WERI-Rb-1 (cell line): ENCODE data around the gene CSF1R.

Experiments
- DNase-seq: peaks from one replicate; pipeline ENCODE4 v3.0.0-alpha.2; 2020
- H3K27ac ChIP-seq: fragments of 250-450 bp; sonication (Bioruptor Pico); 2 replicates; pipeline ENCODE4 v1.5.1; 2020; ENCODE audit warnings: mild to moderate bottlenecking, moderate library complexity
- H3K27me3 ChIP-seq: fragments of 250-450 bp; sonication (Bioruptor Pico); 2 replicates; pipeline ENCODE4 v1.5.1; 2021; ENCODE audit warnings: mild to moderate bottlenecking, low read depth, moderate library complexity; ENCODE audit not compliant: insufficient read depth, severe bottlenecking
- H3K36me3 ChIP-seq: fragments of 250-450 bp; sonication (Bioruptor Pico); 2 replicates; pipeline ENCODE4 v1.5.1; 2020; ENCODE audit warnings: mild to moderate bottlenecking, moderate library complexity
- H3K4me3 ChIP-seq: 2 replicates; pipeline ENCODE4 v1.5.1; 2011; ENCODE audit warnings: low read depth, mild to moderate bottlenecking, control low read depth, low read length
- H3K9me3 ChIP-seq: fragments of 250-450 bp; sonication (Bioruptor Pico); 2 replicates; pipeline ENCODE4 v1.5.1; 2021; ENCODE audit warnings: mild to moderate bottlenecking, moderate library complexity; ENCODE audit not compliant: severe bottlenecking
- CTCF ChIP-seq: IDR thresholded peaks from 2 replicates; pipeline ENCODE4 v1.5.1; 2011; ENCODE audit warnings: low read depth, mild to moderate bottlenecking, control low read depth, inconsistent platforms, low read length

The CSF1R gene

GRCh38 chr5:150057052-150057451, 29.3 kb downstream of the CSF1R start:
- Histone ChIP-seq H3K27me3 (no peaks in the 10 kb centered on the region), H3K4me3 (no peak overlapping the region), H3K27ac (no peak overlapping the region), H3K9me3 (no peaks in the 10 kb centered on the region), H3K36me3 (peaks cover 24% of the 10 kb centered on the region)
- no peak for TF ChIP-seq CTCF
- DNase-seq, result no peak

GRCh38 chr5:150056075-150056443, 30.3 kb downstream of the CSF1R start:
- Histone ChIP-seq H3K4me3 (no peak overlapping the region), H3K9me3 (no peaks in the 10 kb centered on the region), H3K27me3 (no peaks in the 10 kb centered on the region), H3K27ac (no peak overlapping the region), H3K36me3 (peaks cover 33% of the 10 kb centered on the region)
- no peak for TF ChIP-seq CTCF
- DNase-seq, result no peak

GRCh38 chr5:150055326-150056074, 30.9 kb downstream of the CSF1R start:
- no peak overlapping the region for H3K4me3 ChIP-seq
- TF ChIP-seq CTCF, result no peak
- H3K36me3 ChIP-seq, result peaks cover 39% of the 10 kb centered on the region
- no peaks in the 10 kb centered on the region for H3K9me3 ChIP-seq
- no peaks in the 10 kb centered on the region for H3K27me3 ChIP-seq
- H3K27ac ChIP-seq, result no peak overlapping the region
- DNase-seq, result no peak

GRCh38 chr5:150054569-150054968, 31.8 kb downstream of the CSF1R start:
- Histone ChIP-seq H3K27me3 (no peaks in the 10 kb centered on the region), H3K27ac (no peak overlapping the region), H3K9me3 (no peaks in the 10 kb centered on the region), H3K4me3 (no peak overlapping the region), H3K36me3 (peaks cover 48% of the 10 kb centered on the region)
- TF ChIP-seq CTCF, result no peak
- DNase-seq, result no peak

- no peaks in the 10 kb centered on the region for H3K27me3 ChIP-seq
- H3K4me3 ChIP-seq, result no peak overlapping the region
- no peaks in the 10 kb centered on the region for H3K9me3 ChIP-seq
- H3K27ac ChIP-seq, result no peak overlapping the region
- no peak for DNase-seq
- TF ChIP-seq CTCF, result no peak
- peaks cover 56% of the 10 kb centered on the region for H3K36me3 ChIP-seq
Observed at GRCh38 chr5:150053713-150054392, 32.5 kb downstream of the CSF1R start.
